ENCODE measurements around the gene GPRASP2.

GPRASP2 gene

DNA sequence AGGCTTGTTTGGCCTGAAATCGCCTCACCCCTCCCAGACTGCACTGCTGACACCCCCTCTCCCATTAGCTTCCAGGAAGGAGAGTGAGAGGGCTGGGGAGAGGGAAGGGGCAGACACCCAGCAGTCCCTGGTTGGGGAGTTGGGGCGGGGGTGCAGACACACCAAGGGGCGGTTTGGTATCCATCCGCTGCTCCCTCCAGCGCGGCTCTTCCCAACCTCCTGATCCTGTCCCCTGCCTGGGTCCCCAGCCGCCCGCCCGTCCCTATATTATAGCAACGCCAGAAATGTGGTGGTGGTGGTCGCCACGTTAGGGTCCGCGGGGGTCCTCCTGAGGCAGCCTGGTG, 33.2 kb downstream of the GPRASP2 start:
- DNase-seq (ENCODE audit: low spot score) = no peak

DNA sequence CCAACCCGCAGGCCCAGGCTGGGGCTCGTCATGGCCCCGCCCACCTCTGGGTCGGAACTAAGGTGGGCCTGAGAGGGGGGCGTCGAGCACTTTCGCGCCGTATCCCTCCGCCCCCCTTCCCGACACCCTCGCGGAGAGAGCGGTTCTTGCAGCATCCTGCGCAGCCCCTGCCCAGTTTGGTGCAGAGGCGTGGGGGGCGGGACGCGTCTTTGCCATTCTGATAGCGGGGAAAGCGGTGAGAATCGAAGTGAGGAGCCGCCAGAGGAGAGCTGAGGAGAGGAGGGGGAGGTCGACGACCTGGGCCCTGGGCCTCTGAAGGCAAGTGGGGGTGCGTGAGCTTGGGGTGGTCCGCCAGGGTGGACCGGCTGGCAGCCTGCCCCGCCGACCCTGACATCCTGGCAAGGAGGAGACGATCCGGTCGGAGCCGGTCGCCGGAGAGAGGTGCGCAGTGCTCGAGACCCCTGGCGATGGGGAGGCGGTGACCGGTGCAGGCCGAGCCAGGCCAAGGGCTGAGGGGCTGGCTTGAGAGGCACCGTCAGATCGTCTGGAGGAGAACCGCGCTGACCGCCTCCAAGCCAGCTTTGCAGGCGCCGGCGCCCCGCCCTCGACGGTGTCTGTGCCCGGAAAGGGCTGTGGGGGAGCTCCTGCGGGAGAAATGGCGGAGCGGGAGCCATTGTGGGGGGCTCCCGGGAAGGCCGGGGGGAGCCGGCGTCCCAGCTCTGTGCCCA, 33.8 kb downstream of the GPRASP2 start:
- no peak for DNase-seq (ENCODE audit: low spot score)

DNA sequence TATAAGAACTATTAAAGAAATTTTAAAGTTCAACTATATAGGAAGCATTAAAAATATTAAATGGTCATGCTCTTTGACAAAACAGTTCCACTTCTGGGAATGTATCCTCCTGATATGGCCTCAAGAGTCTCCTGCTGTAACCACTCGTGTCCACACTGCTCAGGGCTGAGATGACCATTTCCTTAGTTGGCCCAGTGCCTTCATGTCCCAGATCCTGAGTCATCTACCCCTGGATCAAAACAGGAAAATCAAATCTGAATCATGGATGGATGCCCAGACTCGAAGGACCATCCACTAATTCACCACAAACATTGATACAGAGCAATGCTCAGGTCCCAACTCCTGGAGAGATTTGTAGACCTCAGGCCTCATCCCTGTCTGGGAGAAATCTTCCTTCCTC, 53.0 kb downstream of the GPRASP2 start:
- DNase-seq (ENCODE audit: low spot score) = no peak

DNA sequence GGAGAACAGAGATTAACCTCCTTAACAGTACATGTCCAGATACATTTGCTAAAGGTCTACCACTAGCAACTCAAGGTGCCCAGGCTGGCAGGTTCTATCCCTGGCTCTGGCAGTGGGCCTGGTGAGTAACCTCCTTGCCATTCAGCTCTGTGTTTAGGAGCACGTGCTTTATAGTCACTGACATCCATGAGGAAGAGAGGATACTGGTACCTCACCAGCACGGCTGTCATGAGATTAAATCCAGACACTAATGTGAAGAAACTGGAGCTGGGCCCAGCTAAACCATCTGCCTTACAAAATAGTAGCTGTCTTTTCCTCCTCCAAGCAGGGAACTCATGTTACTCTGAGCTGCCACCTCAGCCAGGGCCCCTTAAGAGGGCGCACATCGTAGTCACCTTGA, 53.6 kb downstream of the GPRASP2 start:
- no peak for DNase-seq (ENCODE audit: low spot score)

DNA sequence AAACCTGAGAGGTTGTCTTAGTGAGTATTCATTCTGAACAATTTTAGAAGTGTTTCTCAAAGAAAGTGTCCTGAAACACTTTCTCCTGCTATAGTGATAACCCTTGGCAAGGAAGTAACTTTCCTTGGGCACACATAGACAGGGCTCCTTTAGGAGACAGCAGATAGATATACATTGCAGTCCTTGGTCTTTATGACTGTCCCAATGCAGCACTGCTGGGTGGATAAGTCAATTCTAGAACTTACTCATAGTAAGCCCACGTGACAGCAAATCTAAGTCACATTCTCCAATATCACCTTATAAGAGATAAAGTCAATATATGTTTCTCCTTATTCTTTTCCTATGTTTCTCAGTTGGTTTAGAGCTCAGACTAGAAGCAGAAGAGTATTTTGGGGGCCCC, 55.0 kb downstream of the GPRASP2 start:
- no peak for DNase-seq (ENCODE audit: low spot score)

Data from COLO829 (cell line).